Activated CD8-positive, alpha-beta T cell treated with anti-CD3 and anti-CD28 coated beads for 36 hours (primary cell): Measurements from ENCODE around the gene CRKL. TPM values are rescaled to one million over a fixed set of nuclear protein-coding genes. Genes with fewer than 3 reads are reported as not detected.

Experiments
- ATAC-seq: fragments of 200-7000 bp; cut with Tn5 transposase; one replicate; pipeline ENCODE4 v1.10.0; 2021; ENCODE audit warnings: mild to moderate bottlenecking, moderate library complexity
- CTCF ChIA-PET: fragments of 350-600 bp; sonication (Branson Sonifier 250); formaldehyde crosslinking; loops from one replicate; lab custom pipeline; 2021; ENCODE audit warnings: antibody characterized with exemption; lab: Charles Lee
- POLR2A ChIA-PET: fragments of 350-600 bp; sonication (Branson Sonifier 250); formaldehyde crosslinking; loops from one replicate; lab custom pipeline; 2021; ENCODE audit warnings: antibody characterized with exemption; lab: Charles Lee
- DNase-seq: peaks from one replicate; pipeline ENCODE4 v3.0.0-alpha.2; 2020
- H3K27ac Mint-ChIP-seq: one replicate; pipeline ENCODE4 v1.8.0; 2021; ENCODE audit warnings: mild to moderate bottlenecking, mixed read lengths
- H3K27me3 Mint-ChIP-seq: one replicate; pipeline ENCODE4 v1.8.0; 2021; ENCODE audit warnings: mixed read lengths
- H3K36me3 Mint-ChIP-seq: one replicate; pipeline ENCODE4 v1.8.0; 2021; ENCODE audit warnings: low read depth, mixed read lengths
- H3K4me1 Mint-ChIP-seq: one replicate; pipeline ENCODE4 v1.8.0; 2021; ENCODE audit warnings: low read depth, mixed read lengths
- H3K4me3 Mint-ChIP-seq: one replicate; pipeline ENCODE4 v1.8.0; 2021; ENCODE audit warnings: mild to moderate bottlenecking, moderate library complexity, mixed read lengths
- H3K9me3 Mint-ChIP-seq: one replicate; pipeline ENCODE4 v1.8.0; 2021; ENCODE audit warnings: mixed read lengths
- CTCF ChIP-seq: fragments of 200-600 bp; IDR thresholded peaks from one replicate; pipeline ENCODE4 v1.8.0; 2022; ENCODE audit warnings: antibody characterized with exemption, mild to moderate bottlenecking
- intact Hi-C: fragments of 100-400 bp; cut with micrococcal nuclease; formaldehyde crosslinking; loops from one replicate; pipeline ENCODE4 v1.10.0; 2022
- total RNA-seq, 2 experiments: library from RNA; stranded (reverse); gene quantifications; one replicate each; pipeline ENCODE4 v1.2.3, GENCODE V29; 2021

Gene CRKL
- total RNA-seq, 2 experiments from 2014 or later = 99.1 to 102 TPM

- intact Hi-C loops = no loop called here
- peaks cover 9% of the 10 kb centered on the region for H3K36me3 Mint-ChIP-seq
Observed at GRCh38 chr22:20992056-20992442, 74.8 kb downstream of the CRKL start.

GRCh38 chr22:20992456-20993303 lies 75.5 kb downstream of the CRKL start:
- POLR2A ChIA-PET = interaction anchor here (1.8 to 4.6 kb wide), 3 partner anchors 7 to 10 kb away, joined by 5 to 26 read pairs (median 8); partner anchors contain the start of gene LZTR1
- Mint-ChIP-seq H3K27me3 (no peaks in the 10 kb centered on the region), H3K9me3 (no peaks in the 10 kb centered on the region), H3K4me3 (no peak overlapping the region), H3K4me1 (peaks cover 2% of the 10 kb centered on the region), H3K27ac (no peak overlapping the region), H3K36me3 (peaks cover 8% of the 10 kb centered on the region)
- intact Hi-C loops = no loop called here
- DNase-seq = no peak
- CTCF ChIA-PET = no interaction called here
- no peak for TF ChIP-seq CTCF
- ATAC-seq = no peak

More at GRCh38 chr22:20992056-20992442, 74.8 kb downstream of the CRKL start:
- Mint-ChIP-seq H3K27me3 (no peaks in the 10 kb centered on the region), H3K4me1 (peaks cover 2% of the 10 kb centered on the region), H3K27ac (no peak overlapping the region), H3K9me3 (no peaks in the 10 kb centered on the region), H3K4me3 (no peak overlapping the region)
- DNase-seq = no peak
- ATAC-seq = no peak
- ChIA-PET CTCF (no interaction called here), POLR2A (interaction anchor here (1.0 to 4.6 kb wide), 3 partner anchors 8 to 49 kb away, joined by 3 to 26 read pairs (median 5); no protein-coding TSS in a partner anchor)
- TF ChIP-seq CTCF = no peak

- H3K4me1 Mint-ChIP-seq = peaks cover 6% of the 10 kb centered on the region
- DNase-seq (no peak), ATAC-seq (no peak)
- ChIA-PET POLR2A (interaction anchor here (2.8 kb wide), 1 partner anchor 11 kb away, joined by 8 read pairs; the partner anchor contains the start of gene LZTR1), CTCF (no interaction called here)
- peaks cover 5% of the 10 kb centered on the region for H3K36me3 Mint-ChIP-seq
- no peak overlapping the region for H3K4me3 Mint-ChIP-seq
- H3K9me3 Mint-ChIP-seq = no peaks in the 10 kb centered on the region
- TF ChIP-seq CTCF = no peak
- intact Hi-C loops = no loop called here
- no peaks in the 10 kb centered on the region for H3K27me3 Mint-ChIP-seq
- H3K27ac Mint-ChIP-seq = no peak overlapping the region
Observed at GRCh38 chr22:20993304-20994127, 76.3 kb downstream of the CRKL start.

- peaks cover 3% of the 10 kb centered on the region for H3K4me1 Mint-ChIP-seq
- ChIA-PET CTCF (no interaction called here), POLR2A (interaction anchor here (2.8 kb wide), 1 partner anchor 12 kb away, joined by 8 read pairs; the partner anchor contains the start of gene LZTR1)
- H3K4me3 Mint-ChIP-seq = no peak overlapping the region
- no peak for ATAC-seq
- H3K27me3 Mint-ChIP-seq = no peaks in the 10 kb centered on the region
- peaks cover 5% of the 10 kb centered on the region for H3K36me3 Mint-ChIP-seq
- intact Hi-C loops = no loop called here
- no peak for TF ChIP-seq CTCF
- H3K27ac Mint-ChIP-seq = no peak overlapping the region
- no peak for DNase-seq
- H3K9me3 Mint-ChIP-seq = no peaks in the 10 kb centered on the region
Observed at GRCh38 chr22:20994128-20994901, 77.1 kb downstream of the CRKL start.
